B cell (primary cell): ENCODE measurements around the gene MCCD1. TPM values are rescaled to one million over a fixed set of nuclear protein-coding genes. Genes with fewer than 3 reads are reported as not detected.
"Not testable (repeated sequence)": the region's sequence is repeated elsewhere in the genome, so short reads cannot be mapped to it uniquely, and the experiment has no call there.

Experiments used
- ATAC-seq: fragments of 200-7000 bp; cut with Tn5 transposase; one replicate; pipeline ENCODE4 v1.10.0; 2021; ENCODE audit warnings: low read depth, mild to moderate bottlenecking, moderate number of reproducible peaks, moderate library complexity
- CTCF ChIA-PET: fragments of 350-600 bp; sonication (Branson Sonifier 250); formaldehyde crosslinking; loops from one replicate; lab custom pipeline; 2021; ENCODE audit warnings: antibody characterized with exemption, inconsistent platforms; lab: Charles Lee
- POLR2A ChIA-PET: fragments of 350-600 bp; sonication (Branson Sonifier 250); formaldehyde crosslinking; loops from one replicate; lab custom pipeline; 2021; ENCODE audit warnings: antibody characterized with exemption; lab: Charles Lee
- DNase-seq: peaks from one replicate; pipeline ENCODE4 v3.0.0; 2013
- H2AFZ ChIP-seq: 2 replicates; pipeline ENCODE4 v1.6.1; 2012; ENCODE audit warnings: mild to moderate bottlenecking, low read depth, low read length; ENCODE audit not compliant: insufficient read depth, poor library complexity, severe bottlenecking
- H3K27ac ChIP-seq, 2 donors: 1 replicate in 1 of 2; 2 replicates in 1 of 2; pipeline ENCODE4 v1.5.1; 2012 to 2013; ENCODE audit warnings: low read length in 2 of 2, mild to moderate bottlenecking in 2 of 2, moderate library complexity in 1 of 2
- H3K27me3 ChIP-seq, 4 experiments: fragments of 200-600 bp in 1 of 4; sonication (generic) in 1 of 4; replicated peaks in 1 of 4; 1 replicate in 2 of 4; 2 replicates in 2 of 4; pipeline versions ENCODE4 v1.6.1 to v1.7.0; 2013 to 2016; ENCODE audit warnings: low read length in 3 of 4, mild to moderate bottlenecking in 2 of 4, mixed read lengths in 1 of 4, moderate library complexity in 1 of 4; ENCODE audit not compliant: insufficient read depth in 4 of 4, control insufficient read depth in 3 of 4; ENCODE audit errors: control extremely low read depth in 1 of 4
- H3K36me3 ChIP-seq, 2 experiments: replicated peaks in 1 of 2; 1 replicate in 1 of 2; 2 replicates in 1 of 2; pipeline versions ENCODE4 v1.6.1 to v1.7.1; 2013; ENCODE audit warnings: low read length in 1 of 2; ENCODE audit not compliant: insufficient read depth in 2 of 2, control insufficient read depth in 1 of 2; ENCODE audit errors: control extremely low read depth in 1 of 2, extremely low read depth in 1 of 2
- H3K4me1 ChIP-seq, 2 donors: fragments of 200-600 bp in 1 of 2; sonication (generic) in 1 of 2; 1 replicate in 1 of 2; 2 replicates in 1 of 2; pipeline versions ENCODE4 v1.5.1 to v1.6.1; 2013 to 2017; ENCODE audit warnings: low read length in 2 of 2; ENCODE audit not compliant: control insufficient read depth in 2 of 2, insufficient read depth in 2 of 2
- H3K4me2 ChIP-seq: replicated peaks from 2 replicates; pipeline ENCODE3; 2012; ENCODE audit warnings: mild to moderate bottlenecking, low read depth, low read length; ENCODE audit not compliant: poor library complexity, severe bottlenecking
- H3K4me3 ChIP-seq, 5 experiments: fragments of 200-600 bp in 1 of 5; sonication (generic) in 1 of 5; 1 replicate in 3 of 5; 2 replicates in 2 of 5; pipeline versions ENCODE4 v1.5.1 to v1.7.0; 2011 to 2016; ENCODE audit warnings: low read length in 4 of 5, mild to moderate bottlenecking in 4 of 5, low read depth in 2 of 5, control low read depth in 1 of 5, moderate library complexity in 1 of 5; ENCODE audit not compliant: insufficient read depth in 1 of 5; ENCODE audit errors: control extremely low read depth in 1 of 5, extremely low read depth in 1 of 5
- H3K79me2 ChIP-seq: fragments of 200-600 bp; sonication (generic); one replicate; pipeline ENCODE4 v1.6.0; 2016; ENCODE audit warnings: low read length; ENCODE audit not compliant: control insufficient read depth, insufficient read depth
- H3K9ac ChIP-seq: fragments of 200-600 bp; sonication (generic); 2 replicates; pipeline ENCODE4 v1.6.1; 2017; ENCODE audit warnings: mild to moderate bottlenecking, low read length, moderate library complexity
- H3K9me3 ChIP-seq, 3 donors: one replicate each; pipeline versions ENCODE4 v1.6.1 to v1.7.1; 2013; ENCODE audit warnings: low read length in 2 of 3; ENCODE audit not compliant: control insufficient read depth in 2 of 3, insufficient read depth in 1 of 3; ENCODE audit errors: control extremely low read depth in 1 of 3
- H4K20me1 ChIP-seq: 2 replicates; pipeline ENCODE4 v1.6.0; 2012; ENCODE audit warnings: mild to moderate bottlenecking, low read length; ENCODE audit not compliant: insufficient read depth, control insufficient read depth, poor library complexity, severe bottlenecking
- H3K27ac Mint-ChIP-seq: one replicate; pipeline ENCODE4 v1.8.0; 2021; ENCODE audit warnings: mixed read lengths
- H3K27me3 Mint-ChIP-seq: one replicate; pipeline ENCODE4 v1.8.0; 2021; ENCODE audit warnings: mixed read lengths
- H3K4me1 Mint-ChIP-seq: one replicate; pipeline ENCODE4 v1.8.0; 2021; ENCODE audit warnings: mixed read lengths
- H3K4me3 Mint-ChIP-seq: one replicate; pipeline ENCODE4 v1.8.0; 2021; ENCODE audit warnings: mixed read lengths
- H3K9me3 Mint-ChIP-seq: one replicate; pipeline ENCODE4 v1.8.0; 2022; ENCODE audit warnings: mixed read lengths; ENCODE audit not compliant: insufficient read depth
- EZH2 ChIP-seq: IDR thresholded peaks from 2 replicates; pipeline ENCODE4 v1.6.1; 2012; ENCODE audit warnings: borderline replicate concordance, low read depth, mild to moderate bottlenecking, moderate library complexity, low read length; ENCODE audit not compliant: insufficient read depth, poor library complexity, severe bottlenecking
- WGBS: methylation state at CpG from one replicate; pipeline ENCODE4 v1.1.5; 2013; ENCODE audit warnings: missing lambda C conversion rate; ENCODE audit not compliant: insufficient coverage; 5-methylcytosine and 5-hydroxymethylcytosine counted together
- intact Hi-C: fragments of 100-400 bp; cut with micrococcal nuclease; formaldehyde crosslinking; loops from one replicate; pipeline ENCODE4 v1.10.0; 2022
- polyA plus RNA-seq: library from polyadenylated mRNA; depleted of rRNA; stranded (reverse); fragments of >200 nt; gene quantifications from 2 replicates; pipeline ENCODE4 v1.2.3, GENCODE V29; 2012
- total RNA-seq, 2 donors: library from RNA; stranded (reverse); fragments of 120-200 nt in 1 of 2; gene quantifications; 1 replicate in 1 of 2; 2 replicates in 1 of 2; pipeline versions ENCODE4 v1.2.3 to v1.2.4, GENCODE V29; 2013 to 2022
- TF ChIP-seq, protein P1 (sequence below): fragments of 200-600 bp; IDR thresholded peaks from one replicate; pipeline ENCODE4 v1.8.0; 2022; ENCODE audit warnings: antibody characterized with exemption, mild to moderate bottlenecking

The MCCD1 gene
- total and polyA plus RNA-seq, 2 donors (not counting 1 experiment from before 2014, with no cell fraction given) = not detected

GRCh38 chr6:31548544-31548873 is 19.7 kb downstream of the MCCD1 start:
- POLR2A ChIA-PET = interaction anchor here (0.6 to 42.6 kb wide), 4 partner anchors 36 to 315 kb away, joined by 3 to 1450 read pairs (median 5); partner anchors contain the start of genes LST1, LTA, LTB and NCR3
- no CpG with 5 or more reads among the region's 2 CpGs for WGBS
- H3K9ac ChIP-seq = no peak overlapping the region

GRCh38 chr6:31551371-31551770 is 22.6 kb downstream of the MCCD1 start:
- H3K9me3 Mint-ChIP-seq, H4K20me1 ChIP-seq, H3K36me3 ChIP-seq, H3K9me3 ChIP-seq, H2AFZ ChIP-seq, H3K27me3 Mint-ChIP-seq, H3K27ac ChIP-seq, H3K27me3 ChIP-seq, H3K9ac ChIP-seq: not testable (repeated sequence)
- H3K4me3 ChIP-seq = peak overlapping the region in 2 of 5 experiments; percentile 8 to 12
- peak overlapping the region; percentile 89 for H3K27ac Mint-ChIP-seq
- intact Hi-C loops = loop anchor here (1.0 kb wide), 3 partner anchors 9 to 47 kb away; no protein-coding TSS in a partner anchor
- WGBS = 17% methylated on average over 2 of the region's 5 CpGs
- peaks cover 29 to 51% of the 10 kb centered on the region in 2 donors for H3K4me1 ChIP-seq
- TF ChIP-seq, protein P1, sequence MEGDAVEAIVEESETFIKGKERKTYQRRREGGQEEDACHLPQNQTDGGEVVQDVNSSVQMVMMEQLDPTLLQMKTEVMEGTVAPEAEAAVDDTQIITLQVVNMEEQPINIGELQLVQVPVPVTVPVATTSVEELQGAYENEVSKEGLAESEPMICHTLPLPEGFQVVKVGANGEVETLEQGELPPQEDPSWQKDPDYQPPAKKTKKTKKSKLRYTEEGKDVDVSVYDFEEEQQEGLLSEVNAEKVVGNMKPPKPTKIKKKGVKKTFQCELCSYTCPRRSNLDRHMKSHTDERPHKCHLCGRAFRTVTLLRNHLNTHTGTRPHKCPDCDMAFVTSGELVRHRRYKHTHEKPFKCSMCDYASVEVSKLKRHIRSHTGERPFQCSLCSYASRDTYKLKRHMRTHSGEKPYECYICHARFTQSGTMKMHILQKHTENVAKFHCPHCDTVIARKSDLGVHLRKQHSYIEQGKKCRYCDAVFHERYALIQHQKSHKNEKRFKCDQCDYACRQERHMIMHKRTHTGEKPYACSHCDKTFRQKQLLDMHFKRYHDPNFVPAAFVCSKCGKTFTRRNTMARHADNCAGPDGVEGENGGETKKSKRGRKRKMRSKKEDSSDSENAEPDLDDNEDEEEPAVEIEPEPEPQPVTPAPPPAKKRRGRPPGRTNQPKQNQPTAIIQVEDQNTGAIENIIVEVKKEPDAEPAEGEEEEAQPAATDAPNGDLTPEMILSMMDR = peak; percentile 78
- peak overlapping the region; percentile 48 for H3K4me2 ChIP-seq
- CTCF ChIA-PET = interaction anchor here (0.6 to 29.4 kb wide), 39 partner anchors 9 to 401 kb away, joined by 3 to 2241 read pairs (median 4); partner anchors contain the start of genes AIF1, BAG6, C6orf47 and DDX39B
- H3K4me3 Mint-ChIP-seq = peak overlapping the region; percentile 71
- ATAC-seq (peak; percentile 13), DNase-seq (peak; percentile 86)
- POLR2A ChIA-PET = interaction anchor here (1.0 to 42.6 kb wide), 4 partner anchors 9 to 101 kb away, joined by 3 to 1450 read pairs (median 4); partner anchors contain the start of genes BAG6, DDX39B, LST1 and LTA
- H3K79me2 ChIP-seq = peaks cover 55% of the 10 kb centered on the region
- peaks cover 51% of the 10 kb centered on the region for H3K4me1 Mint-ChIP-seq

More at GRCh38 chr6:31548544-31548873, 19.7 kb downstream of the MCCD1 start:
- DNase-seq = no peak
- no peak for ATAC-seq
- intact Hi-C loops = no loop called here
- peaks cover 25 to 46% of the 10 kb centered on the region in 2 donors for H3K4me1 ChIP-seq
- no peak overlapping the region for H3K4me2 ChIP-seq
- peaks cover 43% of the 10 kb centered on the region for H3K79me2 ChIP-seq
- Mint-ChIP-seq H3K9me3 (no peaks in the 10 kb centered on the region), H3K27me3 (no peaks in the 10 kb centered on the region), H3K4me3 (peak overlapping the region; percentile 47), H3K27ac (peak overlapping the region; percentile 59), H3K4me1 (peaks cover 36% of the 10 kb centered on the region)
- no peak overlapping the region for H3K4me3 ChIP-seq
- TF ChIP-seq EZH2 = no peak
- TF ChIP-seq, protein P1 = no peak
- H2AFZ ChIP-seq = no peak overlapping the region
- peaks cover 0 to 3% of the 10 kb centered on the region in 2 experiments for H3K36me3 ChIP-seq
- H3K27ac ChIP-seq = peak overlapping the region in 1 of 2 donors; percentile 83
- no peaks in the 10 kb centered on the region for H4K20me1 ChIP-seq
- CTCF ChIA-PET = interaction anchor here (0.6 to 29.4 kb wide), 7 partner anchors 19 to 281 kb away, joined by 3 to 2241 read pairs (median 5); partner anchors contain the start of genes AIF1, LSM2, LST1 and LTA
- H3K9me3 ChIP-seq = peaks cover 0 to 3% (median 0%) of the 10 kb centered on the region in 3 donors
- H3K27me3 ChIP-seq = no peaks in the 10 kb centered on the region
